Activated CD4-positive, alpha-beta T cell treated with anti-CD3 and anti-CD28 coated beads for 36 hours (primary cell): ENCODE results near the gene PCDHGA10. TPM values are rescaled to one million over a fixed set of nuclear protein-coding genes. Genes with fewer than 3 reads are reported as not detected.

Experiments used
- total RNA-seq, 2 experiments: library from RNA; stranded (reverse); gene quantifications; one replicate each; pipeline ENCODE4 v1.2.3, GENCODE V29; 2021

The PCDHGA10 gene
- total RNA-seq, 2 experiments from 2014 or later: 0.07 TPM; not detected in 1

Other genes starting within 250 kb of the PCDHGA10 start
- gene PCDHB7, start 240.3 kb upstream of the PCDHGA10 start, total RNA-seq: not detected
- gene PCDHB8, start 235.2 kb upstream of the PCDHGA10 start, total RNA-seq: not detected
- gene PCDHB16, start 230.6 kb upstream of the PCDHGA10 start, total RNA-seq: not detected
- gene PCDHB9, start 225.8 kb upstream of the PCDHGA10 start, total RNA-seq: not detected
- gene PCDHB10, start 220.6 kb upstream of the PCDHGA10 start, total RNA-seq: not detected
- not detected for gene PCDHB11, start 213.4 kb upstream of the PCDHGA10 start, total RNA-seq
- not detected for gene PCDHB12, start 204.3 kb upstream of the PCDHGA10 start, total RNA-seq
- not detected for gene PCDHB13, start 199.1 kb upstream of the PCDHGA10 start, total RNA-seq
- gene PCDHB14, start 189.6 kb upstream of the PCDHGA10 start, total RNA-seq: not detected
- gene PCDHB15, start 167.6 kb upstream of the PCDHGA10 start, total RNA-seq: not detected
- gene SLC25A2, start 108.9 kb upstream of the PCDHGA10 start, total RNA-seq: under 1 TPM; 0.27 to 0.30 TPM
- gene TAF7, start 92.2 kb upstream of the PCDHGA10 start, total RNA-seq: 10 to 100 TPM; 45.2 to 54.4 TPM
- under 1 TPM in 1 of 2 experiments, not detected in 1; 0.05 TPM for gene PCDHGA1, start 82.5 kb upstream of the PCDHGA10 start, total RNA-seq
- gene PCDHGA2, start 74.2 kb upstream of the PCDHGA10 start, total RNA-seq: not detected
- not detected for gene PCDHGA3, start 69.2 kb upstream of the PCDHGA10 start, total RNA-seq
- not detected for gene PCDHGB1, start 62.9 kb upstream of the PCDHGA10 start, total RNA-seq
- gene PCDHGA4, start 58.0 kb upstream of the PCDHGA10 start, total RNA-seq: under 1 TPM; 0.11 TPM
- under 1 TPM; 0.07 to 0.18 TPM for gene PCDHGB2, start 53.0 kb upstream of the PCDHGA10 start, total RNA-seq
- gene PCDHGA5, start 48.8 kb upstream of the PCDHGA10 start, total RNA-seq: under 1 TPM; 0.07 to 0.09 TPM
- not detected for gene PCDHGB3, start 42.7 kb upstream of the PCDHGA10 start, total RNA-seq
- under 1 TPM; 0.05 to 0.14 TPM for gene PCDHGA6, start 39.1 kb upstream of the PCDHGA10 start, total RNA-seq
- not detected for gene PCDHGA7, start 30.2 kb upstream of the PCDHGA10 start, total RNA-seq
- gene PCDHGB4, start 25.3 kb upstream of the PCDHGA10 start, total RNA-seq: under 1 TPM in 1 of 2 experiments, not detected in 1; 0.09 TPM
- gene PCDHGA8, start 20.4 kb upstream of the PCDHGA10 start, total RNA-seq: not detected
- under 1 TPM; 0.05 to 0.09 TPM for gene PCDHGB5, start 15.0 kb upstream of the PCDHGA10 start, total RNA-seq
- gene PCDHGA9, start 10.2 kb upstream of the PCDHGA10 start, total RNA-seq: under 1 TPM in 1 of 2 experiments, not detected in 1; 0.09 TPM
- not detected for gene PCDHGB6, start 5.0 kb upstream of the PCDHGA10 start, total RNA-seq
- gene PCDHGB7, start 4.7 kb downstream of the PCDHGA10 start, total RNA-seq: not detected
- gene PCDHGA11, start 8.1 kb downstream of the PCDHGA10 start, total RNA-seq: under 1 TPM in 1 of 2 experiments, not detected in 1; 0.07 TPM
- gene PCDHGA12, start 17.5 kb downstream of the PCDHGA10 start, total RNA-seq: under 1 TPM; 0.07 to 0.09 TPM
- gene PCDHGC3, start 63.0 kb downstream of the PCDHGA10 start, total RNA-seq: under 1 TPM; 0.16 to 0.34 TPM
- gene PCDHGC4, start 72.0 kb downstream of the PCDHGA10 start, total RNA-seq: not detected
- gene PCDHGC5, start 76.1 kb downstream of the PCDHGA10 start, total RNA-seq: not detected
- 100 to 1,000 TPM; 185 to 212 TPM for gene DIAPH1, start 206.0 kb downstream of the PCDHGA10 start, total RNA-seq
- gene HDAC3, start 223.9 kb downstream of the PCDHGA10 start, total RNA-seq: 10 to 100 TPM; 85.9 to 88.6 TPM
- gene RELL2, start 224.0 kb downstream of the PCDHGA10 start, total RNA-seq: 10 to 100 TPM; 24.3 to 27.8 TPM
- gene FCHSD1, start 238.4 kb downstream of the PCDHGA10 start, total RNA-seq: 10 to 100 TPM; 28.2 to 32.9 TPM